ENCODE data around the gene EIF5A. TPM values are rescaled to one million over a fixed set of nuclear protein-coding genes. Genes with fewer than 3 reads are reported as not detected.

Gene EIF5A
- polyA plus RNA-seq, 6 donors from 2014 or later = 195 to 802 (median 516) TPM

GRCh38 chr17:7280519-7281073 is 26.8 kb upstream of the EIF5A start:
- Mint-ChIP-seq H3K4me3 (peak overlapping the region; percentile 80 to 92 (median 88)), H3K27ac (peak overlapping the region; percentile 44 to 96 (median 88)), H3K36me3 (no peaks in the 10 kb centered on the region), H3K9me3 (no peaks in the 10 kb centered on the region), H3K27me3 (peaks cover 10 to 44% (median 20%) of the 10 kb centered on the region in 3 donors), H3K4me1 (peaks cover 18 to 37% (median 26%) of the 10 kb centered on the region in 3 donors)
- ATAC-seq (ENCODE audit: low read depth in 2 of 2) (peak; percentile 83 to 84), DNase-seq (peak; percentile 85)

GRCh38 chr17:7281074-7281952 is 26.1 kb upstream of the EIF5A start, which contains the start of gene SLC2A4:
Gene SLC2A4 (plus strand): TSS chr17:7281718. CDS start chr17:7281935, 217 bp downstream.
- Mint-ChIP-seq H3K27me3 (peaks cover 16 to 50% (median 24%) of the 10 kb centered on the region in 3 donors), H3K4me3 (peak within 1 kb of the TSS; percentile 80 to 92 (median 88)), H3K4me1 (peaks cover 18 to 37% (median 26%) of the 10 kb centered on the region in 3 donors), H3K36me3 (no peaks in the 10 kb centered on the region), H3K27ac (peak within 1 kb of the TSS; percentile 64 to 96 (median 90)), H3K9me3 (no peaks in the 10 kb centered on the region)
- DNase-seq = peak; percentile 73
- peak; percentile 60 to 68 for ATAC-seq (ENCODE audit: low read depth in 2 of 2)

- Mint-ChIP-seq H3K9me3 (no peaks in the 10 kb centered on the region), H3K4me3 (peak overlapping the region; percentile 80 to 92 (median 87)), H3K27ac (peak overlapping the region in 3 of 6 donors; percentile 26 to 64 (median 42)), H3K4me1 (peaks cover 18 to 37% (median 30%) of the 10 kb centered on the region in 3 donors), H3K27me3 (peaks cover 18 to 58% (median 29%) of the 10 kb centered on the region in 3 donors), H3K36me3 (no peaks in the 10 kb centered on the region)
- ATAC-seq (ENCODE audit: low read depth in 2 of 2) = no peak
- DNase-seq = no peak
These were observed 25.3 kb upstream of the EIF5A start for GRCh38 chr17:7281953-7282751.

- H3K4me3 Mint-ChIP-seq = peak overlapping the region in 7 of 8 donors; percentile 3 to 80 (median 60)
These were observed 24.6 kb upstream of the EIF5A start for GRCh38 chr17:7282752-7283321.

GRCh38 chr17:7283471-7284216 is 23.8 kb upstream of the EIF5A start:
- Mint-ChIP-seq H3K36me3 (no peaks in the 10 kb centered on the region), H3K9me3 (no peaks in the 10 kb centered on the region)

More at GRCh38 chr17:7282752-7283321, 24.6 kb upstream of the EIF5A start:
- Mint-ChIP-seq H3K27me3 (peaks cover 19 to 64% (median 29%) of the 10 kb centered on the region in 3 donors), H3K36me3 (no peaks in the 10 kb centered on the region), H3K27ac (peak overlapping the region in 1 of 6 donors; percentile 42), H3K4me1 (peaks cover 18 to 37% (median 30%) of the 10 kb centered on the region in 3 donors), H3K9me3 (no peaks in the 10 kb centered on the region)
- ATAC-seq (ENCODE audit: low read depth in 2 of 2) (no peak), DNase-seq (no peak)

GRCh38 chr17:7284911-7285310 is 22.5 kb upstream of the EIF5A start:
- peaks cover 26 to 77% (median 42%) of the 10 kb centered on the region in 3 donors for H3K27me3 Mint-ChIP-seq
- no peaks in the 10 kb centered on the region for H3K9me3 Mint-ChIP-seq

More at GRCh38 chr17:7283471-7284216, 23.8 kb upstream of the EIF5A start:
- peak overlapping the region in 1 of 6 donors; percentile 86 for H3K27ac Mint-ChIP-seq
- ATAC-seq (ENCODE audit: low read depth in 2 of 2) = no peak
- no peak for DNase-seq
- peaks cover 18 to 37% (median 30%) of the 10 kb centered on the region in 3 donors for H3K4me1 Mint-ChIP-seq
- H3K4me3 Mint-ChIP-seq = peak overlapping the region in 3 of 8 donors; percentile 44 to 81 (median 64)
- H3K27me3 Mint-ChIP-seq = peaks cover 26 to 72% (median 37%) of the 10 kb centered on the region in 3 donors

GRCh38 chr17:7285679-7286078 is 21.7 kb upstream of the EIF5A start:
- H3K4me1 Mint-ChIP-seq = peaks cover 12 to 27% (median 22%) of the 10 kb centered on the region in 3 donors
- H3K4me3 Mint-ChIP-seq = no peak overlapping the region
- no peaks in the 10 kb centered on the region for H3K36me3 Mint-ChIP-seq
- peaks cover 26 to 85% (median 50%) of the 10 kb centered on the region in 3 donors for H3K27me3 Mint-ChIP-seq
- DNase-seq = no peak
- no peaks in the 10 kb centered on the region for H3K9me3 Mint-ChIP-seq
- no peak for ATAC-seq (ENCODE audit: low read depth in 2 of 2)
- H3K27ac Mint-ChIP-seq = no peak overlapping the region

More at GRCh38 chr17:7284911-7285310, 22.5 kb upstream of the EIF5A start:
- no peak for ATAC-seq (ENCODE audit: low read depth in 2 of 2)
- Mint-ChIP-seq H3K36me3 (no peaks in the 10 kb centered on the region), H3K4me3 (no peak overlapping the region), H3K27ac (no peak overlapping the region), H3K4me1 (peaks cover 18 to 35% (median 29%) of the 10 kb centered on the region in 3 donors)
- DNase-seq = no peak

- no peak overlapping the region for H3K27ac Mint-ChIP-seq
- H3K4me3 Mint-ChIP-seq = peak overlapping the region in 1 of 8 donors; percentile 61
- DNase-seq (no peak), ATAC-seq (ENCODE audit: low read depth in 2 of 2) (no peak)
- H3K36me3 Mint-ChIP-seq = no peaks in the 10 kb centered on the region
- H3K9me3 Mint-ChIP-seq = peaks cover 0 to 1% (median 0%) of the 10 kb centered on the region in 7 donors
- peaks cover 29 to 81% (median 51%) of the 10 kb centered on the region in 3 donors for H3K27me3 Mint-ChIP-seq
- H3K4me1 Mint-ChIP-seq = peaks cover 0 to 11% (median 6%) of the 10 kb centered on the region in 3 donors
These were observed 18.0 kb upstream of the EIF5A start for GRCh38 chr17:7289256-7290032.

GRCh38 chr17:7290166-7290565 is 17.3 kb upstream of the EIF5A start:
- peak overlapping the region in 1 of 8 donors; percentile 21 for H3K4me3 Mint-ChIP-seq
- H3K27me3 Mint-ChIP-seq = peaks cover 33 to 78% (median 55%) of the 10 kb centered on the region in 3 donors
- no peak for DNase-seq
- no peaks in the 10 kb centered on the region for H3K36me3 Mint-ChIP-seq
- ATAC-seq (ENCODE audit: low read depth in 2 of 2) = no peak
- peaks cover 0 to 1% (median 0%) of the 10 kb centered on the region in 7 donors for H3K9me3 Mint-ChIP-seq
- H3K27ac Mint-ChIP-seq = no peak overlapping the region
- peaks cover 4 to 15% (median 11%) of the 10 kb centered on the region in 3 donors for H3K4me1 Mint-ChIP-seq

GRCh38 chr17:7290685-7291084 is 16.7 kb upstream of the EIF5A start:
- DNase-seq (no peak), ATAC-seq (ENCODE audit: low read depth in 2 of 2) (no peak)
- Mint-ChIP-seq H3K36me3 (no peaks in the 10 kb centered on the region), H3K4me3 (peak overlapping the region in 1 of 8 donors; percentile 21), H3K4me1 (peaks cover 7 to 20% (median 14%) of the 10 kb centered on the region in 3 donors), H3K9me3 (peaks cover 0 to 1% (median 0%) of the 10 kb centered on the region in 7 donors), H3K27ac (no peak overlapping the region), H3K27me3 (peaks cover 36 to 78% (median 57%) of the 10 kb centered on the region in 3 donors)

GRCh38 chr17:7292194-7292593 is 15.2 kb upstream of the EIF5A start:
- Mint-ChIP-seq H3K27ac (no peak overlapping the region), H3K9me3 (peaks cover 0 to 1% (median 0%) of the 10 kb centered on the region in 7 donors), H3K27me3 (peaks cover 32 to 77% (median 58%) of the 10 kb centered on the region in 3 donors), H3K36me3 (no peaks in the 10 kb centered on the region), H3K4me1 (peaks cover 7 to 26% (median 22%) of the 10 kb centered on the region in 3 donors), H3K4me3 (no peak overlapping the region)
- DNase-seq = no peak
- ATAC-seq (ENCODE audit: low read depth in 2 of 2) = no peak
